Measurements from ENCODE around the gene DCAF7.

DNA sequence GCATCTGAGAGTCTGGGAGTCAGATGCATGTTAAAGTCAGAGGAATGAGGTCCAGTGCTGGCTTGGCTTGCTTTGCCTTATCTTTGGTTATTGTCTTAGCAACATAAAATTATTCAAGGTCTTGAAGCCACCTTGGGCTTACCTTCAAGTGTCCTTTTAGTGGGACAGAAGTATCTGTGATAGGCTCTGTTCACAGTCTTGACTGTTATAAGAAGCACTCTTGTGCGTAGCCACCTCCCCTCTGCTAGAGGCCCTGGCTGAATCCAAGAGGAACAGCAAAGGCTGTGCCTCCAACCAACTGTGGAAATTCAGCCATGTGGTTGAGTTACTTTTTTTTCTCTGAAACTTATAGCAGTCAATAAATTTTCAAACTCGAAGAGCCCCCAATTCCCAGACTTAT lies 63.4 kb downstream of the DCAF7 start:
- no peak for TF ChIP-seq POLR2A (IDR thresholded peaks at IDR 0.05)
- TF ChIP-seq, protein P1, sequence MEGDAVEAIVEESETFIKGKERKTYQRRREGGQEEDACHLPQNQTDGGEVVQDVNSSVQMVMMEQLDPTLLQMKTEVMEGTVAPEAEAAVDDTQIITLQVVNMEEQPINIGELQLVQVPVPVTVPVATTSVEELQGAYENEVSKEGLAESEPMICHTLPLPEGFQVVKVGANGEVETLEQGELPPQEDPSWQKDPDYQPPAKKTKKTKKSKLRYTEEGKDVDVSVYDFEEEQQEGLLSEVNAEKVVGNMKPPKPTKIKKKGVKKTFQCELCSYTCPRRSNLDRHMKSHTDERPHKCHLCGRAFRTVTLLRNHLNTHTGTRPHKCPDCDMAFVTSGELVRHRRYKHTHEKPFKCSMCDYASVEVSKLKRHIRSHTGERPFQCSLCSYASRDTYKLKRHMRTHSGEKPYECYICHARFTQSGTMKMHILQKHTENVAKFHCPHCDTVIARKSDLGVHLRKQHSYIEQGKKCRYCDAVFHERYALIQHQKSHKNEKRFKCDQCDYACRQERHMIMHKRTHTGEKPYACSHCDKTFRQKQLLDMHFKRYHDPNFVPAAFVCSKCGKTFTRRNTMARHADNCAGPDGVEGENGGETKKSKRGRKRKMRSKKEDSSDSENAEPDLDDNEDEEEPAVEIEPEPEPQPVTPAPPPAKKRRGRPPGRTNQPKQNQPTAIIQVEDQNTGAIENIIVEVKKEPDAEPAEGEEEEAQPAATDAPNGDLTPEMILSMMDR (IDR thresholded peaks at IDR 0.05), result no peak

All from Peyer's patch (tissue), 4 donors.